Measurements from ENCODE around the gene DYDC2.

GRCh38 chr10:80315391-80315790 is 41.2 kb upstream of the DYDC2 start:
- no peak for TF ChIP-seq CTCF (conservative IDR thresholded peaks at IDR 0.05; ENCODE audit: low read length)
- TF ChIP-seq EZH2phosphoT487 (IDR thresholded peaks at IDR 0.05; ENCODE audit: borderline replicate concordance): no peak

Data from Loucy (cell line).